ENCODE data around the gene ZNFX1.

- TF ChIP-seq EZH2 (IDR thresholded peaks at IDR 0.05; ENCODE audit: low read length, missing control alignments) = no peak
- no peak for TF ChIP-seq CTCF (conservative IDR thresholded peaks at IDR 0.05 in 1 of 2, IDR thresholded peaks at IDR 0.05 in 1 of 2; ENCODE audit: low read depth in 1 of 2, low read length in 2 of 2)
Measured at GRCh38 chr20:49210101-49210756, 67.6 kb downstream of the ZNFX1 start.
